SKM-1 treated with dmso at 0.1 percent for 144 hours (cell line): Measurements from ENCODE around the gene ISYNA1.
A peak's percentile ranks its signal among the peaks of the same experiment; 100 is the strongest.

ENCODE experiments used
- DNase-seq: peaks from one replicate; lab custom pipeline; 2025; ENCODE audit not compliant: unreplicated experiment; lab: John Stamatoyannopoulos, UW

ISYNA1 gene

DNA sequence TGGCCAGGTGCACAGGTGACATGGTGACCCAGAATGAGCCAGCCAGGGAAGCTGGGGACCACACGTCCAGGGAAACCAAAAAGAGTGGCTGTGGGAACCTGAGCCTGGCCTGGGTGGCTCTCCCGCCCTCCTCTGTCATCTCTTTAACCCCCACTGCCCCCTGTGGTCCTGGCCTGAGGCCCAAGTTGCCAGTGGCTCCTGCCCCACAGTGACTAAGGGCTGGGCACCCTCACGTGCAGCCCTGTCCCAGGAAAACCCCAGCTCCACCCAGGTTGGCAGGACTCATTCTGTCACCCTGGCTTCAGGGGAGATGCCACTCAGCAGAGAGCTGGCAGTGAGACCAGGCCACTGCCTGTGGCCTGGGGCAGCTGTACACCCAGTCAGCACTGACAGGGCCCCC lies 30.6 kb upstream of the ISYNA1 start:
- DNase-seq = no peak

- no peak for DNase-seq
These were observed 30.0 kb upstream of the ISYNA1 start for GRCh38 chr19:18467978-18468377.

GRCh38 chr19:18466354-18466753 lies 28.4 kb upstream of the ISYNA1 start:
- DNase-seq = no peak

- no peak for DNase-seq
These were observed 28.0 kb upstream of the ISYNA1 start for GRCh38 chr19:18465964-18466339.

DNA sequence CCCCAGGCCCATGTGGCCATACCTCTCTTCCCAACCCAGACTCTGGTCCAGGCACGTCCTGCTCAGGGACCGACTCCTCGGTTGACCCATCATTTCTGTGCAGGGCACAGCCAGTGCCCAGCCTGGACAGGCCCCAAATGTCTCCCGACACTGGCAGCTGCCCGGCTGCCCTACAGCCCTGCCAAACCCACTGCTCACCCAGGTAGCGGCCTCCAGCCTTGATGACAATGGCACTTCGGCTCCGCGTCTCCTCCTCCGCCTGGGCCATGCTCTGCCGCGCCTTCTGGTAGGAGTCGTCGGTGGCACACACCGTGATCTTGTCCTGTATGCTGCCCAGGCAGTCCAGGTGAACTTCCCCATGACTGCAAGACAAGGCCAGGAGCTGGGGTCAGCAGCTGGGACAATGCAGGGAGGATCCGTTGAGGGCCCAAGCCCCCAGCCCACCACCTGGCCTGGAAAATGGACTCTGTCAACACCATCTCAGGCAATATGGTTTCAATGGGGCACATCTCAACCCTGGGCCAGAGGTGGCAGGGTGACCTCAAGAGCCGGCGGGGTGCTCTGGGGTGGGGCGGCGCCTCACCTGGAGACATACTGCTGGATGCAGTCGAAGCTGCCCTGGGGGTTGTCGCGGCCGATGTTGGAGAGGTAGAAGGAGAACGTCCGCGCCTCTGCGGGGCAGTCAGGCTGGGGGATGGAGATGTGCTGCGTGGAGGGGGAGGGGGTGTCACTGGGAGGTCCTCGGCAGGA lies 27.5 kb upstream of the ISYNA1 start:
- DNase-seq = no peak

GRCh38 chr19:18464646-18465045 lies 26.7 kb upstream of the ISYNA1 start:
- no peak for DNase-seq

- no peak for DNase-seq
These were observed 23.5 kb upstream of the ISYNA1 start for GRCh38 chr19:18461471-18461870.

GRCh38 chr19:18460900-18461299 lies 23.0 kb upstream of the ISYNA1 start:
- DNase-seq = no peak

GRCh38 chr19:18457483-18458331 lies 19.8 kb upstream of the ISYNA1 start:
- DNase-seq = no peak

DNA sequence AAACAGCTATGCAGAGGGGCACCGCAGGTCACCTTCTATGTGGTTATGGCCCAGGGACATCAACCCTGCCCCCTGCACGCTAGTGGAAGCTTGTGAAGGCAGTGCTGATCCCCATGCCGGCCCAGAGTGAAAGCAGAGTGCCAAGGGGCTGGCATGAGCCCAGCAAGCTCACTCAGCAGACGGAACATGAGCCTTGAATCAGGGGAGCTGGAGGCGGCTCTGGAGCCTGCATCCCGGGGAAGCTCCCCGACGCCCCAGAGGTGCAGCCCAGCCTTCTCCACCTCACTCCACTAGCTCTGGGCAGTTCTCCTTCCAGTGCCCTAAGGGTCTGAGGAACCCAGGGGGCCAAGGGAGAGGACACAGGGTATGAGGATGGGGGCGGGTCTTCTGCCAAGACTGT lies 19.0 kb upstream of the ISYNA1 start:
- DNase-seq = no peak

GRCh38 chr19:18456279-18456678 lies 18.3 kb upstream of the ISYNA1 start:
- no peak for DNase-seq

DNA sequence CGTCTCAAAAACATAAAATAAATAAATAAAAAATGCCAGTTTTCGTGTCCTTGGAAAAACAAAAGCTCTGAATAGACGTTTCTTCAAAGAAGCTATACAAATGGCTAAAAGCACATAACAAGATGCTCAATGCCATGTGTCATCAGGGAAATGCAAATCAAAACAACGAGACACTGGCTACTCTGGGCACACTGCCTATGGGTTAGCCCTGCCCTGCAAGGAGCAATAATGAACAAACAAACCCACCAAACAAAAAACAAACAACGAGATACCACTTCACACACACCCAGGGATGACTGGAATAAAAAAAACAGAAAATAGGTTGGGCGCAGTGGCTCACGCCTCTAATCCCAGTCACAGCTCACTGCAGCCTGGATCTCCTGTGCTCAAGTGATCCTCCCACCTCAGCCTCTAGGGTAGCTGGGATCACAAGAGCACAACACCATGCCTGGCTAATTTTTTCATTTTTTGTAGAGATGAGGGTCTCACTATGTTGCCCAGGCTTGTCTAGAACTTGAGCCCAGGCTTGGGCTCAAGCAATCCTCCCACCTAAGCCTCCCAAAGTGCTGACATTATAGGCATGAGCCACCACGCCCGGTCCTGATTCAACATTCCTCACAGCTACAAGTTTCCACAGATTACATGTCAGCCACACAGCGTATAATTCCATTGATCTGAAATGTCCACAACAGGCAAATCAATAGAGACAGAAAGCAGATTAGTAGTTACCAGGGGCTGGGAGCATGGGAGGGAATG lies 15.5 kb upstream of the ISYNA1 start:
- DNase-seq = no peak

GRCh38 chr19:18452386-18452785 lies 14.5 kb upstream of the ISYNA1 start:
- no peak for DNase-seq

GRCh38 chr19:18450931-18451836 lies 13.3 kb upstream of the ISYNA1 start:
- DNase-seq = peak; percentile 62

- DNase-seq = no peak
These were observed 12.3 kb upstream of the ISYNA1 start for GRCh38 chr19:18450021-18450930.

DNA sequence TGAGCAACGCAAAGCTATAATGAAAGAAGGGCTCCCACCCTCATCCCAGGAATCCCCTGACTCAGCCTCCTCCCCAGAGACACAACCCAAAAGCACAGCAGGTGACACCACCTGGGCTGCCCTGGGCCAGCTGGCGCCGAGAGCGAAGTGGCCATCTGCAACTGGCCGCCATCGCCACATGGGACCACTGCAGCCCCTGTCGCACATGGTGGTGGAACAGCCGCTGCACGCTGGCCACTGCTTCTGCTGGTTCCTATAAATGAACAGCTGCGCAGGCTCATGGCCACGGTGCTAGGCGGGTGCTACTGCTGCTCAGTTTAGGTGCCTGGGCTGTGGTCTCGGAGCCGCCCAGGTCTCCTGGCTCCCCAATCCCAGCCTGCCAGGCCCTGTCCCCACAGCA lies 11.6 kb upstream of the ISYNA1 start:
- DNase-seq = no peak

DNA sequence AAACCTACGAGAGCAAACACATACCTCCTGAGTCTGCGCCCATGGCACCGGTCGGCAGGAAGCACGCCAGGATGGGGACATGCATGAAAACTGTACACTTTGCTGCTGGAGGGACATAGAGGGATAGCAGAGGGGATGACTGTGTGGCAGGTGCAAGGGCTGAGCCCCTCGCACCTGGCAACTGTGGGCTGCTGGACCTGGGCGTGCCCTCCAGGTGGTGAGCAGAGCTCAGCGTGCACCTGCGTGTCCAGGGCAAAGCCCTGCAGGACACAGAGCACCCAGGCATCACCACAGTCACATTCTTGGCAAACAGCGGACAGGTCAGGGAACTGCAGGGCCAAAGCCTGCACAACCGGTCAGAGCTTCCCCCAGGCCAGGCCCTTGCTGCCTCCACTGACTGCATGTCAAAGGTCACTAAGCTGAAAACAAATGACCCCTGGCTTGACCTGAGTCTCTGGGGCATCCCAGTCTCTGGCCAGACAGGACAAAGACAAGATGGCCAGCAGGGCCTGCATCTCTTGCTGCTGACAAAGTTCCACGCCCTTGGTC lies 9.0 kb upstream of the ISYNA1 start:
- DNase-seq = no peak

DNA sequence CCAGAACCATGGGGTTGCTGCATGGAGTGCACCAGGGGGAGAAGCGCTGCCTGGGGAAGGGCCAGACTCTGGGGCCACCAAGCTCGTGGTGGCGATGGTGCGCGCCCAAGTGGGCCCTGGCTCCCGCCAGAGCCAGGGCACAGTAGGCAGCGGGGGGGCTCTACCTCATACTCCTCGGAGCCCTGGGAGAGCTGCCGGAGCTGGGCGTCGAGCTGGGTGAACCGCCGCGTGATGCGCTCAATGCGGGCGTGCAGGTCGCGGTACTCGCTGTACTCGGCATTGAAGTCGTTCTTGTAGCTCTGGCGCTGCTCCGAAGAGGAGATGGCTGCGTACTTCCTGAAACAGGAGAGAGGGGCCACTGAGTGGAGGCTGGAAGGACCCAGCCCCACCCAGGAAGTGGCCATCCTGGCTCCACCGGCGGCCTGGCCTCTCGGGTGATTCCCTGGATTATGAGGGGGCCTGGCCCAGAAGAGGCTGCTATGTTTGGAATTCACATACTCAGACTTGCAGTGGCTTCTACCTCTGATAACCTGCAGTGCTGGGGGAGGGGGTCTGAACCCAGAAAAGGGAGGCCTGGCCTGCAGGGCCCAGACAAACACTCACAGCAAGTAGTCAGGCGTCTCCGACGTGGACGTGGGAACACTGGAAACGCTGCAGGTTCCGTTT lies 8.3 kb upstream of the ISYNA1 start:
- no peak for DNase-seq
